NCI-H1417 (cell line): ENCODE data around the gene RCAN2.

Source experiments
- DNase-seq, 3 experiments: peaks; one replicate each; lab custom pipeline; 2025; lab: John Stamatoyannopoulos, UW

RCAN2 gene

GRCh38 chr6:46491201-46491627 lies at the start of gene RCAN2:
RCAN2 (minus strand) TSS chr6:46491449.
- peak; percentile 54 to 86 (median 85) for DNase-seq

- DNase-seq, result no peak
Measured at GRCh38 chr6:46539866-46540265, 48.6 kb upstream of the RCAN2 start.

GRCh38 chr6:46538800-46539480 lies 47.7 kb upstream of the RCAN2 start:
- DNase-seq, result no peak

GRCh38 chr6:46530896-46531295 lies 39.6 kb upstream of the RCAN2 start:
- DNase-seq, result no peak

GRCh38 chr6:46528961-46529750 lies 37.9 kb upstream of the RCAN2 start:
- DNase-seq, result no peak

- peak in 1 of 3 experiments; percentile 2 for DNase-seq
Measured at GRCh38 chr6:46526607-46527006, 35.4 kb upstream of the RCAN2 start.

GRCh38 chr6:46525583-46525982 lies 34.3 kb upstream of the RCAN2 start:
- DNase-seq, result no peak

GRCh38 chr6:46521464-46521971 lies 30.3 kb upstream of the RCAN2 start:
- no peak for DNase-seq

GRCh38 chr6:46517202-46517601 lies 26.0 kb upstream of the RCAN2 start:
- no peak for DNase-seq

- DNase-seq, result no peak
Measured at GRCh38 chr6:46513533-46513932, 22.3 kb upstream of the RCAN2 start.

- no peak for DNase-seq
Measured at GRCh38 chr6:46511320-46511719, 20.1 kb upstream of the RCAN2 start.

GRCh38 chr6:46510651-46511050 lies 19.4 kb upstream of the RCAN2 start:
- DNase-seq, result no peak

- DNase-seq, result no peak
Measured at GRCh38 chr6:46509981-46510510, 18.8 kb upstream of the RCAN2 start.

- DNase-seq, result no peak
Measured at GRCh38 chr6:46509063-46509462, 17.8 kb upstream of the RCAN2 start.

- no peak for DNase-seq
Measured at GRCh38 chr6:46507426-46507825, 16.2 kb upstream of the RCAN2 start.

- DNase-seq, result no peak
Measured at GRCh38 chr6:46505693-46506512, 14.7 kb upstream of the RCAN2 start.

- DNase-seq, result no peak
Measured at GRCh38 chr6:46504242-46504641, 13.0 kb upstream of the RCAN2 start.

- DNase-seq, result no peak
Measured at GRCh38 chr6:46502486-46503119, 11.4 kb upstream of the RCAN2 start.

- no peak for DNase-seq
Measured at GRCh38 chr6:46501136-46502089, 10.2 kb upstream of the RCAN2 start.

GRCh38 chr6:46500382-46500781 lies 9.1 kb upstream of the RCAN2 start:
- no peak for DNase-seq
